Neural progenitor cell (in vitro differentiated cells): Measurements from ENCODE around the gene ARSH. TPM values are rescaled to one million over a fixed set of nuclear protein-coding genes. Genes with fewer than 3 reads are reported as not detected.

Experiments
- DNase-seq: peaks from one replicate; pipeline ENCODE4 v3.0.0-alpha.2; 2016; ENCODE audit warnings: low spot score
- H2AFZ ChIP-seq: fragments of 200-600 bp; sonication (generic); replicated peaks from 2 replicates; pipeline ENCODE4 v1.6.1; 2016; ENCODE audit warnings: antibody characterized with exemption
- H3F3A ChIP-seq: fragments of 200-600 bp; sonication (generic); 2 replicates; pipeline ENCODE4 v1.6.1; 2016; ENCODE audit warnings: antibody characterized with exemption, low read depth
- H3K27ac ChIP-seq: fragments of 200-600 bp; sonication (generic); 2 replicates; pipeline ENCODE4 v1.5.1; 2016; ENCODE audit warnings: mild to moderate bottlenecking
- H3K27me3 ChIP-seq: fragments of 200-600 bp; sonication (generic); 2 replicates; pipeline ENCODE4 v1.6.1; 2016; ENCODE audit warnings: mild to moderate bottlenecking, moderate library complexity
- H3K36me3 ChIP-seq: fragments of 200-600 bp; sonication (generic); 2 replicates; pipeline ENCODE4 v1.5.1; 2016
- H3K4me1 ChIP-seq: fragments of 200-600 bp; sonication (generic); 2 replicates; pipeline ENCODE4 v1.6.1; 2016; ENCODE audit warnings: mixed run types
- H3K4me2 ChIP-seq: fragments of 200-600 bp; sonication (generic); 2 replicates; pipeline ENCODE4 v1.6.1; 2016
- H3K4me3 ChIP-seq: fragments of 200-600 bp; sonication (generic); 2 replicates; pipeline ENCODE4 v1.5.1; 2016
- H3K79me2 ChIP-seq: fragments of 200-600 bp; sonication (generic); 2 replicates; pipeline ENCODE4 v1.6.1; 2016; ENCODE audit warnings: low read depth
- H3K9ac ChIP-seq: fragments of 200-600 bp; sonication (generic); 2 replicates; pipeline ENCODE4 v1.6.1; 2016
- H3K9me3 ChIP-seq: fragments of 200-600 bp; sonication (generic); 2 replicates; pipeline ENCODE4 v1.5.1; 2016; ENCODE audit warnings: low read depth
- H4K20me1 ChIP-seq: fragments of 200-600 bp; sonication (generic); 2 replicates; pipeline ENCODE4 v1.6.1; 2016; ENCODE audit warnings: low read depth
- H3K27ac Mint-ChIP-seq: 3 replicates; pipeline ENCODE4 v1.8.0; 2021; ENCODE audit warnings: mixed read lengths
- H3K27me3 Mint-ChIP-seq: 2 replicates; pipeline ENCODE4 v1.8.0; 2022; ENCODE audit warnings: low read depth, mild to moderate bottlenecking, inconsistent platforms, moderate library complexity, mixed read lengths; ENCODE audit not compliant: insufficient read depth
- H3K36me3 Mint-ChIP-seq: 3 replicates; pipeline ENCODE4 v1.8.0; 2021; ENCODE audit warnings: mixed read lengths
- H3K4me1 Mint-ChIP-seq: 3 replicates; pipeline ENCODE4 v1.8.0; 2021; ENCODE audit warnings: mixed read lengths
- H3K4me3 Mint-ChIP-seq: 3 replicates; pipeline ENCODE4 v1.8.0; 2021; ENCODE audit warnings: mild to moderate bottlenecking, moderate library complexity, mixed read lengths
- H3K9me3 Mint-ChIP-seq: 3 replicates; pipeline ENCODE4 v1.8.0; 2020; ENCODE audit warnings: mixed read lengths
- CTCF ChIP-seq: fragments of 200-600 bp; sonication (generic); IDR thresholded peaks from 2 replicates; pipeline ENCODE4 v1.5.1; 2017; ENCODE audit warnings: antibody characterized with exemption, mild to moderate bottlenecking
- EZH2 ChIP-seq: fragments of 200-600 bp; sonication (generic); IDR thresholded peaks from 2 replicates; pipeline ENCODE4 v1.6.1; 2017; ENCODE audit warnings: antibody characterized with exemption, mild to moderate bottlenecking, moderate library complexity
- EZH2phosphoT487 ChIP-seq: fragments of 200-600 bp; sonication (generic); IDR thresholded peaks from 2 replicates; pipeline ENCODE4 v1.6.1; 2017; ENCODE audit warnings: antibody characterized with exemption
- total RNA-seq: library from RNA; depleted of rRNA; stranded (reverse); fragments of >200 nt; gene quantifications from 2 replicates; pipeline ENCODE4 v1.2.3, GENCODE V29; 2015; ENCODE audit warnings: low replicate concordance

The ARSH gene
- total RNA-seq, result not detected in 2 replicates

- Histone ChIP-seq H3K4me1 (no peaks in the 10 kb centered on the region), H4K20me1 (no peaks in the 10 kb centered on the region), H3K27ac (no peak within 1 kb of the TSS), H3K79me2 (no peaks in the 10 kb centered on the region), H3K27me3 (no peaks in the 10 kb centered on the region), H3F3A (no peaks in the 10 kb centered on the region), H2AFZ (no peak within 1 kb of the TSS), H3K9ac (no peak within 1 kb of the TSS), H3K36me3 (no peaks in the 10 kb centered on the region), H3K4me3 (no peak within 1 kb of the TSS), H3K9me3 (peaks cover 7% of the 10 kb centered on the region), H3K4me2 (no peak within 1 kb of the TSS)
- no peak within 1 kb of the TSS for H3K27ac Mint-ChIP-seq
- peaks cover 1% of the 10 kb centered on the region for H3K36me3 Mint-ChIP-seq
- H3K9me3 Mint-ChIP-seq, result peaks cover 30% of the 10 kb centered on the region
- no peak for TF ChIP-seq CTCF
- TF ChIP-seq EZH2phosphoT487, result no peak
- no peak for TF ChIP-seq EZH2
- no peak within 1 kb of the TSS for H3K4me3 Mint-ChIP-seq
- no peak for DNase-seq
- H3K27me3 Mint-ChIP-seq, result no peaks in the 10 kb centered on the region
- H3K4me1 Mint-ChIP-seq, result no peaks in the 10 kb centered on the region
These were observed at the start of gene ARSH for GRCh38 chrX:3006495-3006894. TSS of gene ARSH (plus strand) at chrX:3006546. CDS start at chrX:3006613, 67 bp downstream.

- peaks cover 13% of the 10 kb centered on the region for H3K36me3 Mint-ChIP-seq
- no peak overlapping the region for H3K27ac Mint-ChIP-seq
- Histone ChIP-seq H3K9ac (no peak overlapping the region), H3F3A (peaks cover 23% of the 10 kb centered on the region), H3K4me2 (no peak overlapping the region), H3K9me3 (no peaks in the 10 kb centered on the region), H3K4me3 (no peak overlapping the region), H3K4me1 (peaks cover 22% of the 10 kb centered on the region), H2AFZ (no peak overlapping the region), H4K20me1 (no peaks in the 10 kb centered on the region), H3K36me3 (no peaks in the 10 kb centered on the region), H3K27me3 (no peaks in the 10 kb centered on the region), H3K27ac (no peak overlapping the region), H3K79me2 (no peaks in the 10 kb centered on the region)
- H3K4me3 Mint-ChIP-seq, result no peak overlapping the region
- no peak for DNase-seq
- no peak for TF ChIP-seq CTCF
- no peak for TF ChIP-seq EZH2phosphoT487
- no peak for TF ChIP-seq EZH2
- peaks cover 8% of the 10 kb centered on the region for H3K9me3 Mint-ChIP-seq
- H3K27me3 Mint-ChIP-seq, result peaks cover 11% of the 10 kb centered on the region
- H3K4me1 Mint-ChIP-seq, result peaks cover 24% of the 10 kb centered on the region
These were observed 48.1 kb upstream of the ARSH start for GRCh38 chrX:2958199-2958598.

DNA sequence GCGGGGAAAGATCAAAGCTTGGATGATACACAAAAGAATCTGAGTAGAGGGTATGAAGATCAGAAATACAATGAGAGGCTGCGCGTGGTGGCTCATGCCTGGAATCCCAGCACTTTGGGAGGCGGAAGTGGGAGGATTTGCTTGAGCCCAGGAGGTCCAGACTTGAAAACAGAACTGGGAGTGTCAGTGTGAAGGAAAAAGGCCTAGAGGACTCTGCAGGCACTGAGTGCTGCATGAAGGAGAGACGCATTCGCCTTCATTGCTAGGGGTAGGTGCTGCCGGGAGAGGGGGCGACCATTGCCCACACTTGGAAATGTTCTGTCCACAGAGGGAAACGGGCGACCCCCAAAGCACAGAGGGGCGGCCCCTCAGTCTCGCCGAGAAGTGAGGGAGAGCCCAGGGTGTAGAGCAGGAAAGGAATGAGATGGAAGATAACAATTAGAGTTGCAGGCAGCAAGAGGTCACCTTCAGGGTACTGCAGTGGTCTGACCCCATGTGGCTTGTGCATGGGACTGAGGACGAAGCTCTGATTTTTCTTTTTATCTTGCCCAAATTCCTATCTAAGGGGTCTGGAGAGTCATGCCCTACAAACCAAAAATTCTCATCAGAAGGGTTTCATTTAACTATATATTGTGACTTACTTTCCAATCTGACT, 45.4 kb upstream of the ARSH start:
- peak overlapping the region; percentile 18 for H2AFZ ChIP-seq
- no peaks in the 10 kb centered on the region for H3K27me3 ChIP-seq
- Mint-ChIP-seq H3K9me3 (peaks cover 8% of the 10 kb centered on the region), H3K4me3 (no peak overlapping the region), H3K27ac (no peak overlapping the region), H3K36me3 (peaks cover 11% of the 10 kb centered on the region), H3K27me3 (peaks cover 7% of the 10 kb centered on the region), H3K4me1 (peaks cover 34% of the 10 kb centered on the region)
- no peaks in the 10 kb centered on the region for H3K9me3 ChIP-seq
- no peaks in the 10 kb centered on the region for H3K79me2 ChIP-seq
- no peak overlapping the region for H3K4me3 ChIP-seq
- no peak overlapping the region for H3K9ac ChIP-seq
- no peak overlapping the region for H3K27ac ChIP-seq
- H3K4me1 ChIP-seq, result peaks cover 35% of the 10 kb centered on the region
- peaks cover 42% of the 10 kb centered on the region for H3F3A ChIP-seq
- H3K4me2 ChIP-seq, result no peak overlapping the region
- no peaks in the 10 kb centered on the region for H3K36me3 ChIP-seq
- no peak for DNase-seq
- TF ChIP-seq EZH2phosphoT487 (no peak), EZH2 (no peak), CTCF (no peak)
- H4K20me1 ChIP-seq, result no peaks in the 10 kb centered on the region
